ENCODE measurements around the gene ADAM33.

DNA sequence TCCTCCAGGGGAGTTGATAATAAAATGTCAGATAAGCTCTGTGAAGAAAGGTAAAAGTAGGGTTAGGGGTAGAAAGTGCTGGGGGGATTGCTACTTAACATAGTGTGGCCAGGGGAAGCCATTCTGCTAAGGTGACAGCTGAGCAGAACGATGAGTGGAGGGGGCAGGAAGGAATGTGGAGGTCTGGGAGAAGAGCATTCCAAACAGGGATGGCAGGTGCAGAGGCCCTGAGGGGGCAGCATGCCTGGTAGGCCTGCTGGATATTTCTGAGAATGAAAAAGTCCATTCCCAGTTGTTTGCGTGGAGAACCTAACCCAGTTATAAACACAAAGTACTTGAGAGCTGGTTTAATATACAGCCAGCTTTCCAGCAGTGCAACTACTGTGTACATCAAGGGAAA is 27.9 kb downstream of the ADAM33 start:
- TF ChIP-seq POLR2A (IDR thresholded peaks at IDR 0.05; ENCODE audit: borderline replicate concordance, extremely low read depth, insufficient read depth, insufficient read length) = no peak
- TF ChIP-seq, protein P1, sequence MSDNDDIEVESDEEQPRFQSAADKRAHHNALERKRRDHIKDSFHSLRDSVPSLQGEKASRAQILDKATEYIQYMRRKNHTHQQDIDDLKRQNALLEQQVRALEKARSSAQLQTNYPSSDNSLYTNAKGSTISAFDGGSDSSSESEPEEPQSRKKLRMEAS (IDR thresholded peaks at IDR 0.05) = no peak
- no peak for TF ChIP-seq YY1 (IDR thresholded peaks at IDR 0.05; ENCODE audit: extremely low read depth, insufficient replicate concordance, low read depth, low read length)
- TF ChIP-seq, protein P2, sequence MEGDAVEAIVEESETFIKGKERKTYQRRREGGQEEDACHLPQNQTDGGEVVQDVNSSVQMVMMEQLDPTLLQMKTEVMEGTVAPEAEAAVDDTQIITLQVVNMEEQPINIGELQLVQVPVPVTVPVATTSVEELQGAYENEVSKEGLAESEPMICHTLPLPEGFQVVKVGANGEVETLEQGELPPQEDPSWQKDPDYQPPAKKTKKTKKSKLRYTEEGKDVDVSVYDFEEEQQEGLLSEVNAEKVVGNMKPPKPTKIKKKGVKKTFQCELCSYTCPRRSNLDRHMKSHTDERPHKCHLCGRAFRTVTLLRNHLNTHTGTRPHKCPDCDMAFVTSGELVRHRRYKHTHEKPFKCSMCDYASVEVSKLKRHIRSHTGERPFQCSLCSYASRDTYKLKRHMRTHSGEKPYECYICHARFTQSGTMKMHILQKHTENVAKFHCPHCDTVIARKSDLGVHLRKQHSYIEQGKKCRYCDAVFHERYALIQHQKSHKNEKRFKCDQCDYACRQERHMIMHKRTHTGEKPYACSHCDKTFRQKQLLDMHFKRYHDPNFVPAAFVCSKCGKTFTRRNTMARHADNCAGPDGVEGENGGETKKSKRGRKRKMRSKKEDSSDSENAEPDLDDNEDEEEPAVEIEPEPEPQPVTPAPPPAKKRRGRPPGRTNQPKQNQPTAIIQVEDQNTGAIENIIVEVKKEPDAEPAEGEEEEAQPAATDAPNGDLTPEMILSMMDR (IDR thresholded peaks at IDR 0.05 in 2 of 3, conservative IDR thresholded peaks at IDR 0.05 in 1 of 3; ENCODE audit: borderline replicate concordance in 1 of 3, insufficient read depth in 1 of 3, low read depth in 2 of 3, low read length in 2 of 3) = no peak
- TF ChIP-seq EZH2phosphoT487 (IDR thresholded peaks at IDR 0.05; ENCODE audit: borderline replicate concordance) = no peak

Data from HCT116 (cell line).